Fibroblast of lung (primary cell): ENCODE data around the gene TRIM24.

Experiments used
- EZH2 ChIP-seq: IDR thresholded peaks from 2 replicates; pipeline ENCODE4 v1.5.1; 2012; ENCODE audit warnings: low read length, control low read depth, mild to moderate bottlenecking; ENCODE audit errors: missing control alignments
- TF ChIP-seq, protein P1 (sequence below), 2 donors: IDR thresholded peaks in 1 of 2; conservative IDR thresholded peaks in 1 of 2; 1 replicate in 1 of 2; 2 replicates in 1 of 2; pipeline ENCODE4 v1.5.1; 2011 to 2012; ENCODE audit warnings: low read length in 2 of 2, control low read depth in 1 of 2, inconsistent platforms in 1 of 2, low read depth in 1 of 2, mild to moderate bottlenecking in 1 of 2

DNA sequence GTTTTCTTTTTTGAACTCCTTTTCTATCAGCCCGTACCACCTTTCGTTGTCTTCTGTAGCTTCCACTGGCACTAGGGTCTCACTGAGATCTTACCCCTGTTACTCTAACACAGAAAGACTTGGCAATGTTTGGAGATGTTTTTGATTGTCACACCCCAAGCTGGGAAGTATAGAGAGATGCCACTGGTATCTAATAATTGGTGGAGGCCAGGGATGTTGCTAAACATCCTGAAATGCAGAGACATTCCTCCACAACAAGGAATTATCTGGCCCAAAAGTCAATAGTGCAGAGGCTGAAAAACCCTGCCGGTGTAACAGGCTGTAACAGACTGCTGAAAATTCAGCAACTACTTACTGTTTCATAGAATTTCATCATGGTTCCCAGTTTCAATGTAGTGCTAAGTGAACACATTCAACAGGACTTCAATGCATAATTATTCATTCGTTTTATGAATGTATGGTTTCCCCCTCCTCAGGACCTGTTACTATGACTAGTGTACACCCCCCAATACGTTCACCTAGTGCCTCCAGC lies 115.9 kb downstream of the TRIM24 start:
- TF ChIP-seq, protein P1, sequence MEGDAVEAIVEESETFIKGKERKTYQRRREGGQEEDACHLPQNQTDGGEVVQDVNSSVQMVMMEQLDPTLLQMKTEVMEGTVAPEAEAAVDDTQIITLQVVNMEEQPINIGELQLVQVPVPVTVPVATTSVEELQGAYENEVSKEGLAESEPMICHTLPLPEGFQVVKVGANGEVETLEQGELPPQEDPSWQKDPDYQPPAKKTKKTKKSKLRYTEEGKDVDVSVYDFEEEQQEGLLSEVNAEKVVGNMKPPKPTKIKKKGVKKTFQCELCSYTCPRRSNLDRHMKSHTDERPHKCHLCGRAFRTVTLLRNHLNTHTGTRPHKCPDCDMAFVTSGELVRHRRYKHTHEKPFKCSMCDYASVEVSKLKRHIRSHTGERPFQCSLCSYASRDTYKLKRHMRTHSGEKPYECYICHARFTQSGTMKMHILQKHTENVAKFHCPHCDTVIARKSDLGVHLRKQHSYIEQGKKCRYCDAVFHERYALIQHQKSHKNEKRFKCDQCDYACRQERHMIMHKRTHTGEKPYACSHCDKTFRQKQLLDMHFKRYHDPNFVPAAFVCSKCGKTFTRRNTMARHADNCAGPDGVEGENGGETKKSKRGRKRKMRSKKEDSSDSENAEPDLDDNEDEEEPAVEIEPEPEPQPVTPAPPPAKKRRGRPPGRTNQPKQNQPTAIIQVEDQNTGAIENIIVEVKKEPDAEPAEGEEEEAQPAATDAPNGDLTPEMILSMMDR (conservative IDR thresholded peaks at IDR 0.05 in 1 of 2, IDR thresholded peaks at IDR 0.05 in 1 of 2; ENCODE audit: low read depth in 1 of 2, low read length in 2 of 2): no peak
- TF ChIP-seq EZH2: no peak
